WERI-Rb-1 (cell line): ENCODE results near the gene CBL.
"Not testable (repeated sequence)": the region's sequence is repeated elsewhere in the genome, so short reads cannot be mapped to it uniquely, and the experiment has no call there.

Source experiments
- DNase-seq: peaks from one replicate; pipeline ENCODE4 v3.0.0-alpha.2; 2020
- H3K27ac ChIP-seq: fragments of 250-450 bp; sonication (Bioruptor Pico); 2 replicates; pipeline ENCODE4 v1.5.1; 2020; ENCODE audit warnings: mild to moderate bottlenecking, moderate library complexity
- H3K27me3 ChIP-seq: fragments of 250-450 bp; sonication (Bioruptor Pico); 2 replicates; pipeline ENCODE4 v1.5.1; 2021; ENCODE audit warnings: mild to moderate bottlenecking, low read depth, moderate library complexity; ENCODE audit not compliant: insufficient read depth, severe bottlenecking
- H3K36me3 ChIP-seq: fragments of 250-450 bp; sonication (Bioruptor Pico); 2 replicates; pipeline ENCODE4 v1.5.1; 2020; ENCODE audit warnings: mild to moderate bottlenecking, moderate library complexity
- H3K4me3 ChIP-seq: 2 replicates; pipeline ENCODE4 v1.5.1; 2011; ENCODE audit warnings: low read depth, mild to moderate bottlenecking, control low read depth, low read length
- H3K9me3 ChIP-seq: fragments of 250-450 bp; sonication (Bioruptor Pico); 2 replicates; pipeline ENCODE4 v1.5.1; 2021; ENCODE audit warnings: mild to moderate bottlenecking, moderate library complexity; ENCODE audit not compliant: severe bottlenecking
- TF ChIP-seq, protein P1 (sequence below): IDR thresholded peaks from 2 replicates; pipeline ENCODE4 v1.5.1; 2011; ENCODE audit warnings: low read depth, mild to moderate bottlenecking, control low read depth, inconsistent platforms, low read length

The CBL gene

DNA sequence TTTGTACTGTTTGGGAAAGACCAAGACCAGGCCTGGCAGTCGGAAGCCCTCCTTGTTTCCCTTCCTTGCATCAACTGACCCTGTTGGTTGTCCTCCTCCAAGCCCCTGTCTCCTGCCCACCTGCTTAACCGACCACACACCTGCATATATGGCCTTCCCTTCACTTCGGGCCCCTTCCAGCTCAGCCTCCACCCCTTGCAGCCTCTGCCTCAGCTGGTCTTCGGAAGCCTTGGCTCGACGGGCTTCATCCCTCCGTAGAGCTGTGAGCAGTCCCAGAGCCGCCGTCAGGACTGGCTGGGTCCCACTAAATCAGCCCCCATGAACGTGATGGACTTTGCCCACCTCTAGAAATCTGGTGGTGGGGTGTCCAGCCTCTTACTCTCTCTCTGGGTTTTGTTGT lies 12.5 kb upstream of the CBL start:
- TF ChIP-seq, protein P1, sequence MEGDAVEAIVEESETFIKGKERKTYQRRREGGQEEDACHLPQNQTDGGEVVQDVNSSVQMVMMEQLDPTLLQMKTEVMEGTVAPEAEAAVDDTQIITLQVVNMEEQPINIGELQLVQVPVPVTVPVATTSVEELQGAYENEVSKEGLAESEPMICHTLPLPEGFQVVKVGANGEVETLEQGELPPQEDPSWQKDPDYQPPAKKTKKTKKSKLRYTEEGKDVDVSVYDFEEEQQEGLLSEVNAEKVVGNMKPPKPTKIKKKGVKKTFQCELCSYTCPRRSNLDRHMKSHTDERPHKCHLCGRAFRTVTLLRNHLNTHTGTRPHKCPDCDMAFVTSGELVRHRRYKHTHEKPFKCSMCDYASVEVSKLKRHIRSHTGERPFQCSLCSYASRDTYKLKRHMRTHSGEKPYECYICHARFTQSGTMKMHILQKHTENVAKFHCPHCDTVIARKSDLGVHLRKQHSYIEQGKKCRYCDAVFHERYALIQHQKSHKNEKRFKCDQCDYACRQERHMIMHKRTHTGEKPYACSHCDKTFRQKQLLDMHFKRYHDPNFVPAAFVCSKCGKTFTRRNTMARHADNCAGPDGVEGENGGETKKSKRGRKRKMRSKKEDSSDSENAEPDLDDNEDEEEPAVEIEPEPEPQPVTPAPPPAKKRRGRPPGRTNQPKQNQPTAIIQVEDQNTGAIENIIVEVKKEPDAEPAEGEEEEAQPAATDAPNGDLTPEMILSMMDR, result no peak
- Histone ChIP-seq H3K27me3 (no peaks in the 10 kb centered on the region), H3K4me3 (no peak overlapping the region), H3K27ac (no peak overlapping the region), H3K9me3 (no peaks in the 10 kb centered on the region), H3K36me3 (no peaks in the 10 kb centered on the region)
- DNase-seq, result no peak

DNA sequence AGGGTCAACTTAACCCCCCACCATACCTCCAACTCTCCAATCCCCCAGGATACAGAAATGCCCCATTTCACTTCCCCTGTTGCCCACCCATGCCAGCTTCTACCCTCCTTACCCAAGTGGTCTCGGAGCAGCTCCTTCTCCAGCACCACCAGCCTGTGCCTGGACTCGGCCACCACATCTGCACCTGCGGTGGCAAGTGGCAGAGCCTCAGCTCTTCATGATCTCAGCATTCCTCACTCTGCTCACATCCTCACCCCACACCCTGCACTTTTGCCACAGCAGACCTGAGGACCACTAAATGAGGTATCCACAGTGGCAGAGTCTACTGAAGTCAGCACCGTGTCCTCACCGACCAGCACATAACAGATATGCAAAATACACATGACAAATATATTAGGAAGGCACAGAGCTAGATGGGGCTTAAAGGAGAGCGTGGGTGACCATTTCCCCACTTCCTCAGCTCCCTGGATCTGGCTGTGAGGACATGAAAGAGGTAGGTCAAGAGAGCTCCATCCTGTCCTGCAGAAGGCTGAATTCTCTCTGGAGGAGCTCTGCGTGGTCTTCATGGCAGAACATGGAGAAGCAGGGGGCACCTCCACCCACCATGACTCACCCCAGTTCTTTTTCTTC lies 11.2 kb upstream of the CBL start:
- H3K9me3 ChIP-seq, result no peaks in the 10 kb centered on the region
- TF ChIP-seq, protein P1, result no peak
- no peak overlapping the region for H3K4me3 ChIP-seq
- DNase-seq, result no peak
- no peak overlapping the region for H3K27ac ChIP-seq
- H3K27me3 ChIP-seq, result no peaks in the 10 kb centered on the region
- no peaks in the 10 kb centered on the region for H3K36me3 ChIP-seq

DNA sequence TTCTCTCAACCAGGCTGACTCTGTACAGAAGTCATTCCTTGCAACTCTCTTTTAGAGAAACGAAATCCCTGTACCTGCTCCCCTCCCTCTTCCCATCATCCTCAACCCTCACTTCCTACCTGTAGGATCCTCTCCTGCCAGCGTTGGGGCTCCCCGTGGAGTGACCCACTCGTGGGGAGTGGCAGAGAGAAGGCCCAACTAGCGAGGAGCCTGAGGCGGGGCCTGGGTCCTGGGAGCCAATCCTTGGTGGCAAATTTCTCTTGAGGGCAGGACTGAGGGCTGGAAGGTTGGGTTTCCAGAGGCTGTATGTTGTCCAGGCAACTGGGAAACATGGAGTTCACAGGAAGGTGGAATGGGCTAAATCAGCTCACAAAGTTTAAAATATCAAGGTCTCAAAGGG lies 10.5 kb upstream of the CBL start:
- TF ChIP-seq, protein P1, result no peak
- peak; percentile 56 for DNase-seq
- Histone ChIP-seq H3K9me3 (no peaks in the 10 kb centered on the region), H3K4me3 (no peak overlapping the region), H3K36me3 (no peaks in the 10 kb centered on the region), H3K27me3 (no peaks in the 10 kb centered on the region), H3K27ac (no peak overlapping the region)

DNA sequence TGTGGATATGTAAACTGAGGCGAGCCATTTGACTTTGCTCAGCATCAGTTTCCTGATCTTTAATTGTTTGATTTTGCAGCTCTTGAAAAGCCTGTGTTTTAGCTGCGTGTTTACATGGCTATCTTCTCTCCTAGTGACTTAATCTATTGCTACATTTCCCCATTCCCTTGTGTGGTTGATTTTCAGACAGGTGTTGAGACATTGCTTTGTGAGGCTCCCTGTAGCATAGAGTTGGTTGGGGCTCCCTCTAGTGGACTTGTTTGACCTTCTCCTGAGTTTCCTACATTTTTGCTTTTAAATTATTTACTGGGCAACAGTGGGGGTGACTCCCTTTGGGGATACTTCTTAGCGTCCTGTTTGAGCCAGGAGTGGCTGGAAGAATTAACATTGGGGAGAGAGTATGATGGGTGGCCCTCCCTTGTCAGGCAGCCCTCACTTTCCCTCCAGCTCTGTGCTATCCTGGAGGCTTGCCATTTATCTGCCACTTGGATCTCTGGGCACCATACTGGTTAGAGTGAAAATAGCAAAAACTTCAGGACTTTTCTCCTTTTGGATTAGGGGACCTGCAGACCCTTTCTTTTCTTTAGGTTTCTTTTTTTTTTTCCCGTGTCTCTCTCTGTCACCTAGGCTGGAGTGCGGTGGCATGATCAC lies 9.2 kb upstream of the CBL start:
- H3K27ac ChIP-seq, result no peak overlapping the region
- TF ChIP-seq, protein P1, result peak; percentile 70
- no peaks in the 10 kb centered on the region for H3K36me3 ChIP-seq
- H3K9me3 ChIP-seq, result no peaks in the 10 kb centered on the region
- no peaks in the 10 kb centered on the region for H3K27me3 ChIP-seq
- H3K4me3 ChIP-seq, result no peak overlapping the region
- DNase-seq, result peak; percentile 70

DNA sequence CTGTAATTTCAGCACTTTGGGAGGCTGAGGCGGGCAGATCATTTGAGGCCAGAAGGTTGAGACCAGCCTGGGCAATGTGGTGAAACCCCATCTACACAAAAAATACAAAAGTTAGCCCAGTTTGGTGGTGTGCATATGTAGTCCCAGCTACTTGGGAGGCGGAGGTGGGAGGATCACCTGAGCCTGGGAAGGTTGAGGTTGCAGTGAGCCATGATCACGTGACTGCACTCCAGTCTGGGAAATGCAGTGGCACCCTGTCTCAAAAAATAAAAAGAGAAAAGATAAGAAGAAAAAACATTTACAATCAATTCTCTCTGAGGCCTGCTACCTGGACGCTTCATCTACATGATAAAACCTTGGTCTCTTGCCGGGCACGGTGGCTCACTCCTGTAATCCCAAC lies 7.2 kb upstream of the CBL start:
- TF ChIP-seq, protein P1, result no peak
- Histone ChIP-seq H3K27me3 (no peaks in the 10 kb centered on the region), H3K36me3 (no peaks in the 10 kb centered on the region), H3K4me3 (no peak overlapping the region), H3K27ac (no peak overlapping the region), H3K9me3 (no peaks in the 10 kb centered on the region)
- no peak for DNase-seq

DNA sequence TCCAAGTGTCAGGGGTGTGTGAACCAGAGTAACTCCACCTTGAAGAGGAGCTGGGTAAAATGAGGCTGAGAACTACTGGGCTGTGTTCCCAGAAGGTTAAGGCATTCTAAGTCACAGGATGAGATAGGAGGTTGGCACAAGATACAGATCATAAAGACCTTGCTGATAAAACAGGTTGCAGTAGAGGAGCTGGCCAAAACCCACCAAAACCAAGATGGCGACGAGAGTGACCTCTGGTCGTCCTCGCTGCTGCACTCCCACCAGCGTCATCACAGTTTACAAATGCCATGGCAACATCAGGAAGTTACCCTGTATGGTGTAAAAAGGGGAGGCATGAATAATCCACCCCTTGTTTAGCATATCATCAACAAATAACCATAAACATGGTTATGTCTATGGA lies 4.9 kb upstream of the CBL start:
- H3K27me3 ChIP-seq, DNase-seq, H3K9me3 ChIP-seq, H3K4me3 ChIP-seq, H3K36me3 ChIP-seq, H3K27ac ChIP-seq: not testable (repeated sequence)
